ENCODE measurements around the gene KRT16. TPM values are rescaled to one million over a fixed set of nuclear protein-coding genes. Genes with fewer than 3 reads are reported as not detected.
"Not testable (repeated sequence)": the region's sequence is repeated elsewhere in the genome, so short reads cannot be mapped to it uniquely, and the experiment has no call there.

Gene KRT16
- total RNA-seq, 1 donor from 2014 or later = not detected

GRCh38 chr17:41624208-41625101 lies 11.9 kb upstream of the KRT16 start, which contains the start of gene KRT17:
KRT17 (minus strand) TSS chr17:41624575; CDS start chr17:41624509, 66 bp downstream.
- no peak within 1 kb of the TSS for H3K27ac ChIP-seq
- H3K9me3 ChIP-seq (ENCODE audit: low read depth) = no peaks in the 10 kb centered on the region
- no peak within 1 kb of the TSS for H3K4me3 ChIP-seq
- no peaks in the 10 kb centered on the region for H3K36me3 ChIP-seq
- no peaks in the 10 kb centered on the region for H3K36me3 Mint-ChIP-seq
- H3K4me2 ChIP-seq = peak within 1 kb of the TSS; percentile 27
- H3K27me3 Mint-ChIP-seq (ENCODE audit: insufficient read depth, low read depth) = peaks cover 7% of the 10 kb centered on the region
- H2AFZ ChIP-seq (replicated peaks) = no peak within 1 kb of the TSS
- H3K9me3 Mint-ChIP-seq = no peaks in the 10 kb centered on the region
- no peaks in the 10 kb centered on the region for H4K20me1 ChIP-seq (ENCODE audit: low read depth)
- DNase-seq (ENCODE audit: low spot score) = no peak
- H3F3A ChIP-seq (ENCODE audit: low read depth) = no peaks in the 10 kb centered on the region
- no peak within 1 kb of the TSS for H3K4me3 Mint-ChIP-seq
- H3K27me3 ChIP-seq = no peaks in the 10 kb centered on the region
- peak within 1 kb of the TSS; percentile 63 for H3K27ac Mint-ChIP-seq
- TF ChIP-seq CTCF (IDR thresholded peaks at IDR 0.05) (no peak), EZH2 (IDR thresholded peaks at IDR 0.05) (no peak), EZH2phosphoT487 (IDR thresholded peaks at IDR 0.05) (no peak)
- H3K4me1 ChIP-seq = peaks cover 4% of the 10 kb centered on the region
- peaks cover 15% of the 10 kb centered on the region for H3K4me1 Mint-ChIP-seq
- no peaks in the 10 kb centered on the region for H3K79me2 ChIP-seq (ENCODE audit: low read depth)
- H3K9ac ChIP-seq = no peak within 1 kb of the TSS

- not testable (repeated sequence) for H3K27me3 ChIP-seq; H2AFZ ChIP-seq (replicated peaks); H3K4me3 Mint-ChIP-seq; H3K9ac ChIP-seq; H3K4me3 ChIP-seq; H4K20me1 ChIP-seq (ENCODE audit: low read depth); H3K36me3 Mint-ChIP-seq; H3K36me3 ChIP-seq; H3K27me3 Mint-ChIP-seq (ENCODE audit: insufficient read depth, low read depth); H3F3A ChIP-seq (ENCODE audit: low read depth); H3K9me3 ChIP-seq (ENCODE audit: low read depth); H3K79me2 ChIP-seq (ENCODE audit: low read depth); H3K9me3 Mint-ChIP-seq; H3K27ac ChIP-seq; H3K4me1 ChIP-seq
- peak overlapping the region; percentile 27 for H3K4me2 ChIP-seq
- peak; percentile 45 for DNase-seq (ENCODE audit: low spot score)
- Mint-ChIP-seq H3K27ac (peak overlapping the region; percentile 25), H3K4me1 (peaks cover 15% of the 10 kb centered on the region)
Observed at GRCh38 chr17:41623184-41623861, 10.8 kb upstream of the KRT16 start.

- DNase-seq (ENCODE audit: low spot score); H3K4me3 ChIP-seq; H3K9me3 ChIP-seq (ENCODE audit: low read depth); H3K79me2 ChIP-seq (ENCODE audit: low read depth); H4K20me1 ChIP-seq (ENCODE audit: low read depth); H3K36me3 Mint-ChIP-seq; H3K9ac ChIP-seq; H3K27me3 Mint-ChIP-seq (ENCODE audit: insufficient read depth, low read depth); H3K4me1 ChIP-seq; H3F3A ChIP-seq (ENCODE audit: low read depth); H3K27ac ChIP-seq; H3K36me3 ChIP-seq; H3K4me3 Mint-ChIP-seq; H3K27me3 ChIP-seq; H3K9me3 Mint-ChIP-seq; H2AFZ ChIP-seq (replicated peaks): not testable (repeated sequence)
- H3K27ac Mint-ChIP-seq = peak overlapping the region; percentile 69
- peak overlapping the region; percentile 27 for H3K4me2 ChIP-seq
- peaks cover 15% of the 10 kb centered on the region for H3K4me1 Mint-ChIP-seq
Observed at GRCh38 chr17:41622340-41623183, 10.0 kb upstream of the KRT16 start.

DNA sequence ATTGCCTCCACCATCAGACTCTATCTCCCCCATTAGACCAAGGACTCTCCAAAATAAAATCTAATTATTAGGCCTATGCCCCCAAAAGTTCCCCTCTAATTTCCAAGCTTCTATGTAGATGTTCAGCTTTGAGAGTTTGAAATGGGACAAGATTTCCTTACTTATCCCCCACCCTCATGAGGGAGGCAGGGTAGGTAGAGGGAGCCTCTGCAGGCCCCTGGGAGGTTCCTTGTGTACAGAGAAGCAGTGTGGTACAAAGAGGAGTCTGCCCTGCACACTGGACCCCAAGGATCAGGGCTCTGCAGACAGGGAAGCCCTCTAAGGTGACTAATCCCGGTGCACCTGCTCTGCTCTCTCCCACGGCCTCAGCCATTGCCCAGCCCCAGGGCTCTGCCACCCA lies 9.3 kb upstream of the KRT16 start:
- Mint-ChIP-seq H3K4me1 (peaks cover 12% of the 10 kb centered on the region), H3K27me3 (ENCODE audit: insufficient read depth, low read depth) (peaks cover 9% of the 10 kb centered on the region), H3K9me3 (no peaks in the 10 kb centered on the region), H3K36me3 (no peaks in the 10 kb centered on the region), H3K4me3 (no peak overlapping the region), H3K27ac (no peak overlapping the region)
- H3K36me3 ChIP-seq = no peaks in the 10 kb centered on the region
- H3K4me2 ChIP-seq = no peak overlapping the region
- no peak overlapping the region for H2AFZ ChIP-seq (replicated peaks)
- no peak for DNase-seq (ENCODE audit: low spot score)
- no peak overlapping the region for H3K9ac ChIP-seq
- no peaks in the 10 kb centered on the region for H3K27me3 ChIP-seq
- no peaks in the 10 kb centered on the region for H3K9me3 ChIP-seq (ENCODE audit: low read depth)
- H3K79me2 ChIP-seq (ENCODE audit: low read depth) = no peaks in the 10 kb centered on the region
- no peak for TF ChIP-seq EZH2 (IDR thresholded peaks at IDR 0.05)
- no peak for TF ChIP-seq CTCF (IDR thresholded peaks at IDR 0.05)
- TF ChIP-seq EZH2phosphoT487 (IDR thresholded peaks at IDR 0.05) = no peak
- no peaks in the 10 kb centered on the region for H4K20me1 ChIP-seq (ENCODE audit: low read depth)
- H3F3A ChIP-seq (ENCODE audit: low read depth) = no peaks in the 10 kb centered on the region
- peaks cover 4% of the 10 kb centered on the region for H3K4me1 ChIP-seq
- H3K27ac ChIP-seq = no peak overlapping the region
- no peak overlapping the region for H3K4me3 ChIP-seq

DNA sequence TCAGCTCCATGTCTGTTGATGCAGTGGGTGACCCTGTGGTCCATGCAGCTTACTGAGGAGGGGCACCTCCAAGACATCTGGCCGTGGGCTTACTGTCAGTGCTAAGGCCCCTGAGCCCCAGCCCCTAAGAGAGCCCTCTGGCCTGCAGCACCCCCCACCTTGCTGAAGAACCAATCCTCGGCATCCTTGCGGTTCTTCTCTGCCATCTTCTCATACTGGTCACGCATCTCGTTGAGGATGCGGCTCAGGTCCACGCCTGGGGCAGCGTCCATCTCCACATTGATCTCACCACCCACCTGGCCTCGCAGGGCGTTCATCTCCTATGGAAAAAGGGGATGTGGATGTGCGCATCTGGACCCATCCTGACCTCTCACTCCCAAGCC lies 8.9 kb upstream of the KRT16 start:
- H3K4me3 ChIP-seq; H3F3A ChIP-seq (ENCODE audit: low read depth); H4K20me1 ChIP-seq (ENCODE audit: low read depth); DNase-seq (ENCODE audit: low spot score); H3K4me2 ChIP-seq; H3K27ac Mint-ChIP-seq; H3K4me3 Mint-ChIP-seq; H3K79me2 ChIP-seq (ENCODE audit: low read depth); H3K9me3 ChIP-seq (ENCODE audit: low read depth); H3K9ac ChIP-seq; H3K36me3 Mint-ChIP-seq; H3K27ac ChIP-seq; H3K36me3 ChIP-seq; H3K27me3 ChIP-seq; H3K9me3 Mint-ChIP-seq; H3K4me1 ChIP-seq; H2AFZ ChIP-seq (replicated peaks); H3K27me3 Mint-ChIP-seq (ENCODE audit: insufficient read depth, low read depth): not testable (repeated sequence)
- peaks cover 13% of the 10 kb centered on the region for H3K4me1 Mint-ChIP-seq
